ENCODE measurements around the gene ADAMTS17. TPM values are rescaled to one million over a fixed set of nuclear protein-coding genes. Genes with fewer than 3 reads are reported as not detected.

ADAMTS17 gene
- total and polyA plus RNA-seq, 2 experiments from 2014 or later, result 0.69 to 3.3 TPM

DNA sequence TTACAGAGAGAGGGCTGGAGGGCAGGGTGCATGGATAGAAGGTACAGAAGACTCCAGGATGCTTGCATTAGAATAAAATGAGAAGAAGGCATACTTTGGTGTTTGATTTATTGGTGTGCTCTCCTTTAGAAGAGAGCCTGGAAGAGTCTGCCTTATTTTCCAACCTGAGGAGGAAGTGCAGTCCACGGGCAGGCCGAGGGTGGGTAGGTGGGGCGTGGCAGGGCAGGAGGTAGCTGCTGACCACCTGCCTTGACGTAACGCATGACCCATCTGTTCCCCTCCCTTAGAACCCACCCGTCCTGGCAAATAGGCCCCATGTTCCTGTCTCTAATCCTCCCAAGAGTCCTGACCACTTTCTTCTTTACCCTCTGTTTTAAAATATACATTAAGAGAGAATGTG, 386.2 kb downstream of the ADAMTS17 start:
- no peak for DNase-seq (ENCODE audit: low read depth in 1 of 2, low spot score in 1 of 2)

DNA sequence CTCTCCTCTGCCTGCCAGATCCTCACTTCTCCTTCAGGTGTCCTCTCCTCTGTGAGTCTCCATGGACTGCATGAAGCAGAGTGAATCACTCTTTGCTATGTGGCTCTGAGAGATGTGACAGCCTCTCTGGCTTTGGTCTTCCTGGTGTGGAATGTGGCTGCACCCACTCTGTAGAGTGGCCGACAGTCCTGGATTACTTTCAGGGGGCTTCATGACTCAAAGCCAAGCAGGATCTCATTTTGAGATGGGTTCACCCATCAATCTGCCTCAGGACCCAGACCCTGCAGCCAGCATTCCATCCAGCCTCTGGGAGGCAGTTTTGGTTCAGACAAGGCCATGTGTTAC, 386.6 kb downstream of the ADAMTS17 start:
- Histone ChIP-seq H3K4me3 (no peak overlapping the region), H3K9me3 (ENCODE audit: low read depth) (no peaks in the 10 kb centered on the region), H3K27me3 (no peaks in the 10 kb centered on the region), H3K36me3 (no peaks in the 10 kb centered on the region), H3K27ac (no peak overlapping the region), H3K4me1 (ENCODE audit: low read depth) (no peaks in the 10 kb centered on the region)
- no peak for DNase-seq (ENCODE audit: low read depth in 1 of 2, low spot score in 1 of 2)
- TF ChIP-seq, protein P1, sequence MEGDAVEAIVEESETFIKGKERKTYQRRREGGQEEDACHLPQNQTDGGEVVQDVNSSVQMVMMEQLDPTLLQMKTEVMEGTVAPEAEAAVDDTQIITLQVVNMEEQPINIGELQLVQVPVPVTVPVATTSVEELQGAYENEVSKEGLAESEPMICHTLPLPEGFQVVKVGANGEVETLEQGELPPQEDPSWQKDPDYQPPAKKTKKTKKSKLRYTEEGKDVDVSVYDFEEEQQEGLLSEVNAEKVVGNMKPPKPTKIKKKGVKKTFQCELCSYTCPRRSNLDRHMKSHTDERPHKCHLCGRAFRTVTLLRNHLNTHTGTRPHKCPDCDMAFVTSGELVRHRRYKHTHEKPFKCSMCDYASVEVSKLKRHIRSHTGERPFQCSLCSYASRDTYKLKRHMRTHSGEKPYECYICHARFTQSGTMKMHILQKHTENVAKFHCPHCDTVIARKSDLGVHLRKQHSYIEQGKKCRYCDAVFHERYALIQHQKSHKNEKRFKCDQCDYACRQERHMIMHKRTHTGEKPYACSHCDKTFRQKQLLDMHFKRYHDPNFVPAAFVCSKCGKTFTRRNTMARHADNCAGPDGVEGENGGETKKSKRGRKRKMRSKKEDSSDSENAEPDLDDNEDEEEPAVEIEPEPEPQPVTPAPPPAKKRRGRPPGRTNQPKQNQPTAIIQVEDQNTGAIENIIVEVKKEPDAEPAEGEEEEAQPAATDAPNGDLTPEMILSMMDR (IDR thresholded peaks at IDR 0.05; ENCODE audit: low read depth, low read length), result no peak

More for the DNA sequence above, 386.2 kb downstream of the ADAMTS17 start:
- TF ChIP-seq, protein P1 (IDR thresholded peaks at IDR 0.05; ENCODE audit: low read depth, low read length), result no peak
- H3K27me3 ChIP-seq, result no peaks in the 10 kb centered on the region
- H3K36me3 ChIP-seq, result no peaks in the 10 kb centered on the region
- no peak overlapping the region for H3K27ac ChIP-seq
- no peak overlapping the region for H3K4me3 ChIP-seq
- H3K4me1 ChIP-seq (ENCODE audit: low read depth), result no peaks in the 10 kb centered on the region
- no peaks in the 10 kb centered on the region for H3K9me3 ChIP-seq (ENCODE audit: low read depth)

DNA sequence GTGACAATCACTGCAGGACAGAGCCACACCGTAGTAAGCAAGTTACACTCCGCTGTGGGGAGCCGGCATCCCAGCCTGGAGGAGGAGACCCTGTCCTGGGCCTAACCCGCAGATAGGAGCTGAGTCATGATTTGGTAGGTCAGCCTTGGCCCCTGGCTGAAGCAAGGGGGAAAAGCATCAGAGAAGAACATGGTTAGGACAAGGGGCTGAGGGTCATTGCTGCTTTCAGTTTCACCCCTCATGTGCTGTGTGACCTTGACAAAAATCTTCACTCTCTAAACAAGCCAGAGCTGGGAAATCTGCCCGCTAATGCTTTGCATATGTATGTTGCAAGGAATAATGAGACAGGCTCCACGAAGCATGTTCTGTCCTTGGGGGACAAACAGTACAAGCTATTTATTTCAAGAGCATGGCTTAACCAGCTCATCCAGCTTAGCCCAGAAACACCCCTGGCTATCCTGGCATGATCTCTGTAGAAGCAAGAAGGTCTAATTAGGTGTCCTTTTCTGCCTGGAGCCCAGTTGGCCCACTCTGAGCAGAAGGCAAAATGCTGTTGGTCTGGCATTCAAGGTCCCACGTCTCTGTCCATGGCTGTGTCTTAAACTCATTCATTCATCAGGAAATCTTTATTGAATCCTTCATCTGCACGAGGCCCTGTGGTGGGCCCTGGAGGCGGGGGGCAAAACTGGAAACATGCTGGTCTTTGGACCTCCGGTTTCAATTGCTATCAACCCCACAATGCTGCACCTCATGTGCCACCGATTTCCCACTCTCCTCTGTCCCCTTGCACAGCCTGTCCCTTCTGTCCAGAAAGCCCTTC, 387.2 kb downstream of the ADAMTS17 start:
- Histone ChIP-seq H3K27ac (no peak overlapping the region), H3K27me3 (no peaks in the 10 kb centered on the region), H3K4me3 (no peak overlapping the region), H3K4me1 (ENCODE audit: low read depth) (no peaks in the 10 kb centered on the region), H3K36me3 (no peaks in the 10 kb centered on the region), H3K9me3 (ENCODE audit: low read depth) (no peaks in the 10 kb centered on the region)
- TF ChIP-seq, protein P1 (IDR thresholded peaks at IDR 0.05; ENCODE audit: low read depth, low read length), result no peak
- DNase-seq (ENCODE audit: low read depth in 1 of 2, low spot score in 1 of 2), result peak in 1 of 2 donors; percentile 55

DNA sequence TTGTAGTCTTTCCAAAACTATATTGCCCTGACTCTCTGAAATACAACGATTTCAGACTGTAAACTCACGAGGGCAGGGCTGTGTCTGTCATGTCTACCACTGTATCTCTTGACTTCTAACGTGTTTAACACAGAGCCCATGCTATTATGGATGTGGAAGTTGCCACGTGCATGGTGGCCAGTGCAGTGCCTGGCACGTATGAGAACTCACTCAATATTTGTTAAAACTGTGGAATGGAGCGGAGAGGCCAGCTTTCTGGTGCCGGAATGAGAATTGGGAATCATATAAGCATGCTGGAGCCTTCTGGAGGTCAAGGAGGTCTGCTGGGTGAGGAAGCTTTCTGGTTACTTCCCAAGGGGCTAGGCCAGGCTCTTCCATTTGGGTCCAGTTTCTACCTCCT, 387.9 kb downstream of the ADAMTS17 start:
- Histone ChIP-seq H3K9me3 (ENCODE audit: low read depth) (no peaks in the 10 kb centered on the region), H3K36me3 (no peaks in the 10 kb centered on the region), H3K27ac (no peak overlapping the region), H3K4me3 (no peak overlapping the region), H3K4me1 (ENCODE audit: low read depth) (no peaks in the 10 kb centered on the region), H3K27me3 (no peaks in the 10 kb centered on the region)
- TF ChIP-seq, protein P1 (IDR thresholded peaks at IDR 0.05; ENCODE audit: low read depth, low read length), result no peak
- DNase-seq (ENCODE audit: low read depth in 1 of 2, low spot score in 1 of 2), result no peak

DNA sequence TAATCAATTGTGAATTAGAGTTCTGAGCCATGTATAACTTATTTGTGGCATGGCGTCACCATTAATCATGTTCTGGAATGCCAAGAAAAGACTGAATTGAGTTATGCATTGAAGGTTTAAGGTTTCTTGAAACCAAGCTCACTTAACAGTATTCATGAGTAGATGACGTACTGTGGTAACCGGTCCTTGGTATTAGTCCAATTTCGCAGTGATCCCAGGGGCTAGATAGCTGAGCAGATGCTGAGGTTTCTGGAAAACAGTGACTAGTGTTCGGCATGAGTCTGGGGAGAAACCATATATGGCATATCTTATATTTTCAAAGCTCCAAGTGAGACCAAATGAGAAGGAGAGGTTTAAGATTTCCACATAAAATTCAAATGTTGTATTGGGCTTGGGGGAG, 390.3 kb downstream of the ADAMTS17 start:
- Histone ChIP-seq H3K9me3 (ENCODE audit: low read depth) (no peaks in the 10 kb centered on the region), H3K36me3 (no peaks in the 10 kb centered on the region), H3K4me1 (ENCODE audit: low read depth) (no peaks in the 10 kb centered on the region), H3K4me3 (no peak overlapping the region), H3K27me3 (no peaks in the 10 kb centered on the region), H3K27ac (no peak overlapping the region)
- TF ChIP-seq, protein P1 (IDR thresholded peaks at IDR 0.05; ENCODE audit: low read depth, low read length), result no peak
- DNase-seq (ENCODE audit: low read depth in 1 of 2, low spot score in 1 of 2), result peak in 1 of 2 donors; percentile 90
